Spleen (tissue), 11 donors: ENCODE data around the gene GADD45GIP1. TPM values are rescaled to one million over a fixed set of nuclear protein-coding genes. Genes with fewer than 3 reads are reported as not detected.

Source experiments
- DNase-seq: peaks from one replicate; pipeline ENCODE4 v3.0.0-alpha.2; 2020
- H3K27ac ChIP-seq, 8 donors: fragments of 200-600 bp; sonication (generic) in 7 of 8; 1 replicate in 4 of 8; 2 replicates in 4 of 8; pipeline versions ENCODE4 v1.5.0 to v1.8.0; 2016 to 2021; ENCODE audit warnings: inconsistent platforms in 4 of 8, mild to moderate bottlenecking in 4 of 8, moderate library complexity in 1 of 8
- H3K27me3 ChIP-seq, 7 donors: fragments of 200-600 bp; sonication (generic) in 6 of 7; replicated peaks in 1 of 7; 1 replicate in 4 of 7; 2 replicates in 3 of 7; pipeline versions ENCODE4 v1.5.0 to v1.8.0; 2016 to 2021; ENCODE audit warnings: inconsistent platforms in 3 of 7, mild to moderate bottlenecking in 1 of 7
- H3K36me3 ChIP-seq, 6 donors: fragments of 200-600 bp; sonication (generic) in 5 of 6; 1 replicate in 4 of 6; 2 replicates in 2 of 6; pipeline versions ENCODE4 v1.5.0 to v1.8.0; 2016 to 2021; ENCODE audit warnings: inconsistent platforms in 2 of 6
- H3K4me1 ChIP-seq, 6 donors: fragments of 200-600 bp; sonication (generic) in 5 of 6; 1 replicate in 3 of 6; 2 replicates in 3 of 6; pipeline versions ENCODE4 v1.5.0 to v1.8.0; 2016 to 2021; ENCODE audit warnings: inconsistent platforms in 3 of 6
- H3K4me3 ChIP-seq, 8 donors: fragments of 200-600 bp; sonication (generic) in 7 of 8; 1 replicate in 4 of 8; 2 replicates in 4 of 8; pipeline versions ENCODE4 v1.5.0 to v1.8.0; 2016 to 2021; ENCODE audit warnings: inconsistent platforms in 4 of 8, mild to moderate bottlenecking in 4 of 8, moderate library complexity in 2 of 8
- H3K9me3 ChIP-seq, 8 donors: fragments of 200-600 bp; sonication (generic) in 7 of 8; 1 replicate in 4 of 8; 2 replicates in 4 of 8; pipeline versions ENCODE4 v1.5.0 to v1.8.0; 2016 to 2021; ENCODE audit warnings: inconsistent platforms in 4 of 8
- POLR2A ChIP-seq, 3 donors: fragments of 450-650 bp; IDR thresholded peaks; one replicate each; pipeline ENCODE4 v1.5.1; 2017; ENCODE audit warnings: antibody characterized with exemption in 3 of 3, mild to moderate bottlenecking in 1 of 3
- POLR2AphosphoS5 ChIP-seq, 3 donors: sonication (generic); formaldehyde crosslinking; IDR thresholded peaks; one replicate each; pipeline ENCODE4 v1.5.1; 2017; ENCODE audit warnings: antibody characterized with exemption in 3 of 3
- WGBS, 5 donors: extraction: QIAGEN DNeasy Blood & Tissue Kit in 3 of 5; methylation state at CpG; one replicate each; pipeline versions ENCODE4 v1.1.5 to v1.1.7; 2013 to 2018; 5-methylcytosine and 5-hydroxymethylcytosine counted together
- intact Hi-C: fragments of 100-400 bp; cut with DNase I; formaldehyde crosslinking; loops from one replicate; pipeline ENCODE4 v1.15.0; 2023; ENCODE audit warnings: low total_unique reads
- polyA plus RNA-seq, 3 donors: library from polyadenylated mRNA; stranded (reverse); fragments of 200-250 nt; gene quantifications; one replicate each; pipeline ENCODE4 v1.2.1, GENCODE V29; 2013
- total RNA-seq, 7 donors: library from RNA; depleted of rRNA in 3 of 7; stranded (reverse); fragments of >200 nt in 3 of 7; fragmentation: NEBNext Ultra II Directional in 4 of 7; extraction: Animal tissue kit (Norgen Biotek cat#: 25700) in 4 of 7; gene quantifications; one replicate each; pipeline versions ENCODE4 v1.1.0 to v1.2.1, GENCODE V29; 2016 to 2021
- TF ChIP-seq, protein P1 (sequence below), 11 experiments: fragments of 200-600 bp in 7 of 11; fragments of 450-650 bp in 4 of 11; sonication (generic) in 4 of 11; IDR thresholded peaks in 8 of 11; conservative IDR thresholded peaks in 3 of 11; 1 replicate in 7 of 11; 2 replicates in 4 of 11; pipeline versions ENCODE4 v1.4.0 to v1.8.0; 2016 to 2021; ENCODE audit warnings: antibody characterized with exemption in 11 of 11, inconsistent platforms in 4 of 11, mild to moderate bottlenecking in 1 of 11
- donor health status: healthy with polysubstance abuse.
- donor health status: DM: no; HTN: no; CAD: no; lungs with moderate emphysema.
- donor health status: DM: no; HTN: no; CAD: no.
- donor health status: Bipolar disorder and iron deficiency.
- donor health status: healthy.
- donor health status: DM: no; HTN: no; CAD: no.
- donor health status: DM: yes; HTN: yes; CAD: no.

GADD45GIP1 gene
- total and polyA plus RNA-seq, 10 donors = 12.8 to 47.9 (median 21.8) TPM

DNA sequence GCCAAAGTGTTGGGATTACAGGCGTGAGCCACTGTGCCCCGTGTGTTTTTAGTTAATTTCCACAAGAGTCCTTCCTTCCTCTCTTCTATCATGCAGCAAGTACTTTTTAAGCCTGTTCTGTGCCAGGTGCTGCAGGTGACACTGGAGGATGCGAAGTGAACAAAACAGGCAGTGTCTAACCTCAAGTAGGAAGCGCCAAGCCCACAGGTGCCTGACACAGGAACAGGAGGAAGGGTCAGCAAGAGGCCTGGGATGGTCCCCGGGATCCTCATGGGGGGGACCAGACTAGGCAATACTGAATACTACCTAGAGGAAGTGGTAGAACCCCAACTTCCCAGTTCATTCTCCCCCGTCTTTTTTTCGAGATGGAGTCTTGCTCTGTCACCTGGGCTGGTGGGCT is 20.4 kb downstream of the GADD45GIP1 start:
- Histone ChIP-seq H3K36me3 (peaks cover 5 to 23% (median 19%) of the 10 kb centered on the region in 6 donors), H3K4me3 (no peak overlapping the region), H3K4me1 (peaks cover 40 to 77% (median 65%) of the 10 kb centered on the region in 6 donors), H3K9me3 (no peaks in the 10 kb centered on the region), H3K27ac (peak overlapping the region in 3 of 8 donors; percentile 27 to 98 (median 29)), H3K27me3 (no peaks in the 10 kb centered on the region)
- intact Hi-C loops = no loop called here
- 34 to 52% (median 43%) methylated on average over 7 of the region's 7 CpGs for WGBS, 5 donors
- no peak for DNase-seq
- no peak for TF ChIP-seq POLR2AphosphoS5 (IDR thresholded peaks at IDR 0.05)
- TF ChIP-seq POLR2A (IDR thresholded peaks at IDR 0.05) = no peak
- TF ChIP-seq, protein P1, sequence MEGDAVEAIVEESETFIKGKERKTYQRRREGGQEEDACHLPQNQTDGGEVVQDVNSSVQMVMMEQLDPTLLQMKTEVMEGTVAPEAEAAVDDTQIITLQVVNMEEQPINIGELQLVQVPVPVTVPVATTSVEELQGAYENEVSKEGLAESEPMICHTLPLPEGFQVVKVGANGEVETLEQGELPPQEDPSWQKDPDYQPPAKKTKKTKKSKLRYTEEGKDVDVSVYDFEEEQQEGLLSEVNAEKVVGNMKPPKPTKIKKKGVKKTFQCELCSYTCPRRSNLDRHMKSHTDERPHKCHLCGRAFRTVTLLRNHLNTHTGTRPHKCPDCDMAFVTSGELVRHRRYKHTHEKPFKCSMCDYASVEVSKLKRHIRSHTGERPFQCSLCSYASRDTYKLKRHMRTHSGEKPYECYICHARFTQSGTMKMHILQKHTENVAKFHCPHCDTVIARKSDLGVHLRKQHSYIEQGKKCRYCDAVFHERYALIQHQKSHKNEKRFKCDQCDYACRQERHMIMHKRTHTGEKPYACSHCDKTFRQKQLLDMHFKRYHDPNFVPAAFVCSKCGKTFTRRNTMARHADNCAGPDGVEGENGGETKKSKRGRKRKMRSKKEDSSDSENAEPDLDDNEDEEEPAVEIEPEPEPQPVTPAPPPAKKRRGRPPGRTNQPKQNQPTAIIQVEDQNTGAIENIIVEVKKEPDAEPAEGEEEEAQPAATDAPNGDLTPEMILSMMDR (IDR thresholded peaks at IDR 0.05 in 8 of 11, conservative IDR thresholded peaks at IDR 0.05 in 3 of 11) = no peak

DNA sequence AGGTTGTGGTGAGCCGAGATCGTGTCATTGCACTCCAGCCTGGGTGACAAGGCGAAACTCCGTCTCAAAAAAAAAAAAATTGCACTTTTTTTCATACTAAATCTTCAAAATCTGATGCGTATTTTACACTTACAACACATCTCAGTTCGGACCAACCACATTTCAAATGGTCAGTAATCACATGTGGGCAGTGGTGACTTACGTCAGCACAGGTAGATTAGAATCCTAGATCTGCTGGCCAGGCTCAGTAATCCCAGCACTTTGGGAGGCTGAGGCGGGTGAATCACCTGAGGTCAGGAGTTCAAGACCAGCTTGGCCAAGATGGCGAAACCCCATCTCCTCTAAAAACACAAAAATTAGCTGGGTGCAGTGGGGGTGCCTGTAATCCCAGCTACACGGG is 22.0 kb downstream of the GADD45GIP1 start:
- TF ChIP-seq POLR2AphosphoS5 (IDR thresholded peaks at IDR 0.05) (no peak), POLR2A (IDR thresholded peaks at IDR 0.05) (no peak)
- TF ChIP-seq, protein P1 (IDR thresholded peaks at IDR 0.05 in 8 of 11, conservative IDR thresholded peaks at IDR 0.05 in 3 of 11) = no peak
- no peak overlapping the region for H3K4me3 ChIP-seq
- 86 to 94% (median 89%) methylated on average over 10 of the region's 10 CpGs for WGBS, 5 donors
- H3K4me1 ChIP-seq = peaks cover 30 to 77% (median 55%) of the 10 kb centered on the region in 6 donors
- H3K36me3 ChIP-seq = peaks cover 0 to 23% (median 12%) of the 10 kb centered on the region in 6 donors
- intact Hi-C loops = no loop called here
- no peak overlapping the region for H3K27ac ChIP-seq
- no peaks in the 10 kb centered on the region for H3K27me3 ChIP-seq
- DNase-seq = no peak
- no peaks in the 10 kb centered on the region for H3K9me3 ChIP-seq

DNA sequence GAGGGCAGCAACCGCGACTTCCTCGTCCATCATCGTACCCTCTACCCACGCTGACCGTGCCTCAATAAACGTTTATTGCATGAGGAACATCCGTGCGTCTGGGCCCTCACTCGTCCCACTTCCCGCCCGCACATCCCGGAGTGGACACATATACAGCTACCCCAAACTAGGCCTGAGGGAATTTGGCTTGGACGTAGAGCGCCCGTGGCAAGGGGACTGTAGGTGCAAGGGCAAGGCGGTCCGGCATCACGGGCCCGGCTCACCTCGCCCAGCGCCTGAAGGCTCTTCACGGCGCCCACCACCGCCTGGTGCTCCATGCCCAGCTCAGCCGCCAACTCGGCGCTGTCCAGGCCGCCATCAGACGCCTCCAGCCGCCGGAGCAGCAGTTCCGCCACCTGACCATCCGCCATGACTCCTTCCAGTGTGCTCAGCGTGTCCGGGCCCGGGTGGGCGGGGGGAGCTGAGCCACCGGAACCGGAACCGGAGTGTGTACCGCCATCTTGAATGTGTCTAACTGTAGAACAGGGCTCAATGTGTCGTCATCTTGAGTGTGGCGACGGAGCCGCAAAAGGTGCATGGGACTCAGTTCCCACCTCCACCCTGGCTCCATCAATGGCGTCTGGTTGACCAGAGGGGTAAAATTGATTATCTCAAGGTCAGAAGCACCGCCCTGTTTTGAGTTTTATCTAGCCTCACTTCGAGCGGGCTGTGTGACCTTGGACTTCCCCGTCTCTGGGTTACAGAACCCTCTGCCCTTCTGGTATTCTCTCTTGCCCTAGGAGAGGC is 23.5 kb downstream of the GADD45GIP1 start, which contains the start of gene FARSA:
FARSA (minus strand) TSS at position 425 of the 786 bp plus-strand sequence; CDS start at position 410, 15 bp downstream.
- Histone ChIP-seq H3K27ac (peak within 1 kb of the TSS; percentile 73 to 90 (median 86)), H3K4me3 (peak within 1 kb of the TSS; percentile 76 to 99 (median 96)), H3K36me3 (peaks cover 0 to 31% (median 23%) of the 10 kb centered on the region in 6 donors), H3K27me3 (no peaks in the 10 kb centered on the region), H3K9me3 (no peaks in the 10 kb centered on the region), H3K4me1 (peaks cover 23 to 67% (median 44%) of the 10 kb centered on the region in 6 donors)
- TF ChIP-seq POLR2AphosphoS5 (IDR thresholded peaks at IDR 0.05) (peak; percentile 93 to 100 (median 99)), POLR2A (IDR thresholded peaks at IDR 0.05) (peak in 1 of 3 donors; percentile 44)
- TF ChIP-seq, protein P1 (IDR thresholded peaks at IDR 0.05 in 8 of 11, conservative IDR thresholded peaks at IDR 0.05 in 3 of 11) = peak in 1 of 11 experiments; percentile 26
- 1 to 4% (median 2%) methylated on average over 27 to 51 of the region's 51 CpGs for WGBS, 5 donors
- peak; percentile 98 for DNase-seq
- intact Hi-C loops = no loop called here
